KMS-11 (cell line): ENCODE results near the gene WIPF1.
A peak's percentile ranks its signal among the peaks of the same experiment; 100 is the strongest.

Source experiments
- H2AFZ ChIP-seq: fragments of 200-600 bp; sonication (generic); 2 replicates; pipeline ENCODE4 v1.6.1; 2016; ENCODE audit warnings: antibody characterized with exemption, mixed run types, low read depth
- H3K27ac ChIP-seq: fragments of 200-600 bp; sonication (generic); 2 replicates; pipeline ENCODE4 v1.6.1; 2016; ENCODE audit warnings: mild to moderate bottlenecking, mixed run types
- H3K27me3 ChIP-seq: fragments of 200-600 bp; sonication (generic); 2 replicates; pipeline ENCODE4 v1.6.1; 2017; ENCODE audit warnings: mild to moderate bottlenecking, low read depth, mixed run types, moderate library complexity; ENCODE audit not compliant: insufficient read depth
- H3K36me3 ChIP-seq: fragments of 200-600 bp; sonication (generic); 2 replicates; pipeline ENCODE4 v1.6.1; 2017; ENCODE audit warnings: mild to moderate bottlenecking, mixed run types; ENCODE audit not compliant: insufficient read depth
- H3K4me1 ChIP-seq: fragments of 200-600 bp; sonication (generic); 2 replicates; pipeline ENCODE4 v1.6.1; 2016; ENCODE audit warnings: mild to moderate bottlenecking, low read depth, mixed run types; ENCODE audit not compliant: poor library complexity, severe bottlenecking
- H3K4me2 ChIP-seq: fragments of 200-600 bp; sonication (generic); 2 replicates; pipeline ENCODE4 v1.7.0; 2016; ENCODE audit warnings: mild to moderate bottlenecking, mixed run types
- H3K4me3 ChIP-seq: fragments of 200-600 bp; sonication (generic); IDR thresholded peaks from 2 replicates; pipeline ENCODE4 v1.6.1; 2017; ENCODE audit warnings: low read depth, low read length, mixed read lengths; ENCODE audit not compliant: insufficient read depth
- H3K79me2 ChIP-seq: fragments of 200-600 bp; sonication (generic); 2 replicates; pipeline ENCODE4 v1.6.1; 2016; ENCODE audit warnings: low read depth, mixed run types; ENCODE audit not compliant: insufficient read depth
- H3K9ac ChIP-seq: fragments of 200-600 bp; sonication (generic); 2 replicates; pipeline ENCODE4 v1.6.1; 2016; ENCODE audit warnings: mild to moderate bottlenecking, mixed run types
- H4K20me1 ChIP-seq: fragments of 200-600 bp; sonication (generic); 2 replicates; pipeline ENCODE4 v1.6.1; 2016; ENCODE audit warnings: mild to moderate bottlenecking, mixed run types; ENCODE audit not compliant: insufficient read depth
- TF ChIP-seq, protein P1 (sequence below): fragments of 200-600 bp; sonication (generic); conservative IDR thresholded peaks from 2 replicates; pipeline ENCODE4 v1.6.1; 2017; ENCODE audit warnings: low read depth, mild to moderate bottlenecking, antibody characterized with exemption, low read length, moderate library complexity, mixed read lengths

Gene WIPF1

DNA sequence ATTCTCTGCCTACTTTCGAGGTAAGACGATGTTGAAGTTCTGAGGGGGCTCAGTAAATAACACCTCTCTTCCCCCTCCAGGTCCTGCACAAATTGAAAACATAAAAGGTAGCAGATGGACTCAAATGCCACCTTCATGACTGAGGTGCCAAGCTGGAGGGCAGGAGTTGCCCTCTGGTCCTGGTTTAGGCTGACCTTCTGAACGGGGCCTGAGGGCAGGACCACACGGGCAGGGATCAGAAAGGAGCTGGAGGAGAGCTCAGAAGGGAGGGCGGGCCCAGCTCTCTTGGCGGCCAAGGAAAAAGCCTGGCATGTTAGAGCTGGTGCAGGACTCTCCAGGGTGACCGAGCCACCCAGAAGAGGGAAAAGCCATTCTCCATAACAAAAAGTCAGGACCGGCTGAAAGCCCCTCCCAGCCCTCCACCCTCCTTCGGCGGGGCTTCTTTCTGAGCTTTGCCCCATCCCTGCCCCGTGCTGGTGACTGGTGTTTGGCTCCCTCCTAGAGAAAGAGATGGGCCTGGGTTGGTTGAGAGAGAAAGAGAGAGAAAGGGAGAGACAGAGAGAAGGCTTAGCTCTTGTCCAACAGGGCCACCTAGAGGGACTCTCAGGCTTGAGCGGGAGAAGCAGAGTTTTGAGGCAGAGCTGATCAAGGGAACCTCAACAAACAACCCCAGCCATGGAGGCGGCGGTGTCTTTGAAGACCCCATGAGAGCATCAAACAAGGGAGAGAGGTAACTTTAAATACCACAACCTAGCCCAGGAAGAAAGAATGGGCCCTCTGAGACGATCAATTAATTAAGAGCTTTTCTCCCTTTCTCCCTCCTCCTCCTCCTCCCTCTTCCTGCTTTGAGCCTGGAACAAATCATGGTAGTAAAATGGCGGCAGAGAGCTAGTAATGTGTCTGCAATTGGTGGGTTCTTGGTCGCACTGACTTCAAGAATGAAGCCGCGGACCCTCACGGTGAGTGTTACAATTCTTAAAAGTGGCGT is 50.8 kb downstream of the WIPF1 start:
- Histone ChIP-seq H2AFZ (no peak overlapping the region), H3K4me3 (no peak overlapping the region), H3K27me3 (no peaks in the 10 kb centered on the region), H3K4me2 (no peak overlapping the region), H3K36me3 (no peaks in the 10 kb centered on the region), H3K79me2 (no peaks in the 10 kb centered on the region), H3K27ac (no peak overlapping the region), H3K9ac (no peak overlapping the region), H4K20me1 (no peaks in the 10 kb centered on the region), H3K4me1 (no peaks in the 10 kb centered on the region)
- TF ChIP-seq, protein P1, sequence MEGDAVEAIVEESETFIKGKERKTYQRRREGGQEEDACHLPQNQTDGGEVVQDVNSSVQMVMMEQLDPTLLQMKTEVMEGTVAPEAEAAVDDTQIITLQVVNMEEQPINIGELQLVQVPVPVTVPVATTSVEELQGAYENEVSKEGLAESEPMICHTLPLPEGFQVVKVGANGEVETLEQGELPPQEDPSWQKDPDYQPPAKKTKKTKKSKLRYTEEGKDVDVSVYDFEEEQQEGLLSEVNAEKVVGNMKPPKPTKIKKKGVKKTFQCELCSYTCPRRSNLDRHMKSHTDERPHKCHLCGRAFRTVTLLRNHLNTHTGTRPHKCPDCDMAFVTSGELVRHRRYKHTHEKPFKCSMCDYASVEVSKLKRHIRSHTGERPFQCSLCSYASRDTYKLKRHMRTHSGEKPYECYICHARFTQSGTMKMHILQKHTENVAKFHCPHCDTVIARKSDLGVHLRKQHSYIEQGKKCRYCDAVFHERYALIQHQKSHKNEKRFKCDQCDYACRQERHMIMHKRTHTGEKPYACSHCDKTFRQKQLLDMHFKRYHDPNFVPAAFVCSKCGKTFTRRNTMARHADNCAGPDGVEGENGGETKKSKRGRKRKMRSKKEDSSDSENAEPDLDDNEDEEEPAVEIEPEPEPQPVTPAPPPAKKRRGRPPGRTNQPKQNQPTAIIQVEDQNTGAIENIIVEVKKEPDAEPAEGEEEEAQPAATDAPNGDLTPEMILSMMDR, result peak; percentile 67; the same call in 1 of the 2 replicates

DNA sequence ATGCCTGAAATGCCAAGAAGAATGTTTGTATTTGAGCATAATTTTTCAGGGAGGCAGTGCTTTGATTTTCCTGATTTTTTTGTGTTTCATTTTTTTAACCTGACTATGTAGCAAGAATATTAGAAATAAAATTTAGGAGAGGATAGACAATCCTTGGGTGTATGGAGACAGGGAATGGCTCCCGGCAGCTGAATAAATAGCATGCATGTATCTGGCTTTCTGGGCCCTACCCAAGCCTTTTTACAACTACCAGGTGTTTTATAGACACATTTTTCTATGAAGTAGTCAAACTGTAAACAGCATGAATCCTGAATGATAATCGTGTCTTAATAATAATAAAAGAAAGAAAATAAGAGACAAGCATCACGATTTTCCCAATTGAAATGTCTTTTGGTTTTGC is 52.4 kb downstream of the WIPF1 start:
- no peak overlapping the region for H3K27ac ChIP-seq
- H3K4me2 ChIP-seq, result no peak overlapping the region
- H2AFZ ChIP-seq, result no peak overlapping the region
- H3K27me3 ChIP-seq, result no peaks in the 10 kb centered on the region
- H4K20me1 ChIP-seq, result no peaks in the 10 kb centered on the region
- no peak overlapping the region for H3K9ac ChIP-seq
- no peak overlapping the region for H3K4me3 ChIP-seq
- no peaks in the 10 kb centered on the region for H3K79me2 ChIP-seq
- no peaks in the 10 kb centered on the region for H3K36me3 ChIP-seq
- TF ChIP-seq, protein P1, result no peak
- H3K4me1 ChIP-seq, result no peaks in the 10 kb centered on the region

DNA sequence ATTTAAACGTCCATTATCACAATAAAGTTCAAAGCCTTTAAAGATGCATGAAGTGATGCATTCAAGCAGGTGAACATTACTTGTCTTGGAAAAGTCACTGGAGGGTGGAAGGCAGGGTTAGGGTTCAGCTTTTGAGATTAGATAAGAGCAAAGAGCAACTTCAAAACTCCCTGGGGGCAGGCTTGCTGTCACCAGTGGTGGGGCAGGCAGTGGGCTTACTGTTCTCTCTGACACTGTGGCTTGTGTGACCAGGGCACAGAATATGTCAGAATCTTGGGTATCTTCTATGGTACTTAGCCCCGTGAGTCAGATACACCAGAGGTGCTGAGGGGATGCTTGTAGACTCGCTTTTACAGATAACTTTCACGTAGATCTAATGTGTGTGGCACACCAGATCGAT is 52.8 kb downstream of the WIPF1 start:
- H3K36me3 ChIP-seq, result no peaks in the 10 kb centered on the region
- H3K79me2 ChIP-seq, result no peaks in the 10 kb centered on the region
- no peak overlapping the region for H3K4me2 ChIP-seq
- no peak overlapping the region for H3K27ac ChIP-seq
- no peaks in the 10 kb centered on the region for H3K4me1 ChIP-seq
- H3K4me3 ChIP-seq, result no peak overlapping the region
- H3K9ac ChIP-seq, result no peak overlapping the region
- H3K27me3 ChIP-seq, result no peaks in the 10 kb centered on the region
- no peak overlapping the region for H2AFZ ChIP-seq
- TF ChIP-seq, protein P1, result no peak
- H4K20me1 ChIP-seq, result no peaks in the 10 kb centered on the region

DNA sequence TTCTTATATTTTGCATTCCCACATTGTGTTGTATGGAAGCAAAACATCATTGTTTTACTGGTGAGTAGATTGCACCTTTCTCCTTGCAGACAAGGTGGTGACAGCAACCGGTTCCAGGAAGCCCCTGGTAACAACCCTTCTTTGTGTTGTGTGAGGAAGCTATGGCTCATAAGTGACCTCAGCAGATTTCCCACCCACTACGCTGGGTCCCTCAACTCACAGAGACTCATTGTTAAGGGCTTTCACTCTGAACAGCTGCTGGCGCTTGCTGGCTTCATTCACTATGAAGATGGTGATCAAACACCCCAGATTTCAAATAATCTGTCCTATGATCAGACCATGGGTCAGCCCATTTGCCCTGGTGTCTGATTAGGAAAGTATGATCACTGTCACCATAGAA is 53.4 kb downstream of the WIPF1 start:
- TF ChIP-seq, protein P1, result no peak
- H3K9ac ChIP-seq, result no peak overlapping the region
- no peak overlapping the region for H3K27ac ChIP-seq
- no peaks in the 10 kb centered on the region for H3K36me3 ChIP-seq
- no peaks in the 10 kb centered on the region for H3K79me2 ChIP-seq
- H4K20me1 ChIP-seq, result no peaks in the 10 kb centered on the region
- no peak overlapping the region for H3K4me3 ChIP-seq
- H3K27me3 ChIP-seq, result no peaks in the 10 kb centered on the region
- no peak overlapping the region for H2AFZ ChIP-seq
- H3K4me2 ChIP-seq, result no peak overlapping the region
- no peaks in the 10 kb centered on the region for H3K4me1 ChIP-seq
